ENCODE results near the gene BASP1.

BASP1 gene

DNA sequence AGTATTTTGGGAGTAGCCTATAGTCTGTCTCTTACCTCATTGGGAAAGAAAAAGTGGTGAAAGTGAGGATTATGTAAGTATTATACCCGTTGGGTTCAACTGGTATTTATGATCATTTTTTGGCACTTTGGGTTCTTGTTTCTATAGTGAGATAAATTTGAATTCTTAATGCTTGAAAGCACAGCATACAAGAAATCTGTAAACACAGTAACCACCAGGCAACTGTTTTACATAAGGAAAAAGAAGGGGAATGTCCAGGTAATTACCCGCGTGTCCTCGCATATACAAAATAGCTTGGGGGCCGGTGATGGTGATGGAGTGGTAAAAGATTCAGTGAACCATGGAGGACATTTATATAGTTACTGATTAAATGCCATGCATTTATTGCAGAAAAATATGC lies 60.5 kb downstream of the BASP1 start:
- H3K9ac ChIP-seq (ENCODE audit: low read depth, low read length, poor library complexity) = no peak overlapping the region
- no peak for DNase-seq (ENCODE audit: low spot score)
- H3K79me1 ChIP-seq (ENCODE audit: low read depth, low read length) = peaks cover 3% of the 10 kb centered on the region
- H2BK5ac ChIP-seq (ENCODE audit: low read length) = no peak overlapping the region
- H2BK120ac ChIP-seq (ENCODE audit: low read depth, low read length) = no peak overlapping the region
- no peaks in the 10 kb centered on the region for H3K9me3 ChIP-seq (replicated peaks in 1 of 2; ENCODE audit: control insufficient read depth in 2 of 2, insufficient read depth in 1 of 2, low read depth in 1 of 2, low read length in 2 of 2)
- no peak overlapping the region for H3K4ac ChIP-seq (ENCODE audit: low read length)
- H2BK15ac ChIP-seq (ENCODE audit: low read length) = no peak overlapping the region
- H3K27ac ChIP-seq (replicated peaks; ENCODE audit: low read length) = no peak overlapping the region
- WGBS, 2 donors (ENCODE audit: extremely low coverage in 2 of 2, insufficient read length in 2 of 2, insufficient replicate concordance in 1 of 2) = no CpG with 5 or more reads among the region's 5 CpGs
- H3K4me2 ChIP-seq (ENCODE audit: insufficient read depth, low read length, poor library complexity, severe bottlenecking) = no peak overlapping the region
- H3K27me3 ChIP-seq (ENCODE audit: control insufficient read depth in 3 of 3, insufficient read depth in 3 of 3, low read depth in 1 of 3, low read length in 3 of 3) = no peaks in the 10 kb centered on the region
- H4K8ac ChIP-seq (ENCODE audit: low read depth, low read length) = no peak overlapping the region
- no peak overlapping the region for H3K23ac ChIP-seq (ENCODE audit: low read depth, low read length, poor library complexity)
- no peak overlapping the region for H3K18ac ChIP-seq (ENCODE audit: low read length)
- no peak overlapping the region for H3K14ac ChIP-seq (ENCODE audit: low read length)
- H3K36me3 ChIP-seq (replicated peaks in 1 of 2; ENCODE audit: control insufficient read depth in 2 of 2, insufficient read depth in 2 of 2, low read length in 2 of 2) = peaks cover 14 to 44% of the 10 kb centered on the region in 2 donors
- no peak overlapping the region for H4K91ac ChIP-seq (ENCODE audit: low read depth, low read length, poor library complexity)
- no peak overlapping the region for H3K4me3 ChIP-seq (ENCODE audit: low read length in 2 of 2)
- no peak overlapping the region for H2BK12ac ChIP-seq (ENCODE audit: low read length)
- H2AFZ ChIP-seq (ENCODE audit: low read length) = no peak overlapping the region
- peaks cover 0 to 4% of the 10 kb centered on the region in 2 donors for H3K4me1 ChIP-seq (ENCODE audit: control insufficient read depth in 2 of 2, insufficient read depth in 1 of 2, low read depth in 1 of 2, low read length in 2 of 2)
- H2AK5ac ChIP-seq (ENCODE audit: low read depth, low read length) = no peak overlapping the region

GRCh38 chr5:17278931-17279330 lies 61.5 kb downstream of the BASP1 start:
- H3K27ac ChIP-seq (replicated peaks; ENCODE audit: low read length) = peak overlapping the region; percentile 35

GRCh38 chr5:17279487-17279886 lies 62.1 kb downstream of the BASP1 start:
- Histone ChIP-seq H2AK5ac (ENCODE audit: low read depth, low read length) (no peak overlapping the region), H3K23ac (ENCODE audit: low read depth, low read length, poor library complexity) (no peak overlapping the region), H3K14ac (ENCODE audit: low read length) (no peak overlapping the region), H3K27me3 (ENCODE audit: control insufficient read depth in 3 of 3, insufficient read depth in 3 of 3, low read depth in 1 of 3, low read length in 3 of 3) (no peaks in the 10 kb centered on the region), H3K79me1 (ENCODE audit: low read depth, low read length) (peaks cover 3% of the 10 kb centered on the region), H3K4me2 (ENCODE audit: insufficient read depth, low read length, poor library complexity, severe bottlenecking) (no peak overlapping the region), H3K4ac (ENCODE audit: low read length) (no peak overlapping the region), H3K9ac (ENCODE audit: low read depth, low read length, poor library complexity) (no peak overlapping the region), H2AFZ (ENCODE audit: low read length) (no peak overlapping the region), H4K8ac (ENCODE audit: low read depth, low read length) (no peak overlapping the region), H3K18ac (ENCODE audit: low read length) (no peak overlapping the region), H3K36me3 (replicated peaks in 1 of 2; ENCODE audit: control insufficient read depth in 2 of 2, insufficient read depth in 2 of 2, low read length in 2 of 2) (peaks cover 14 to 34% of the 10 kb centered on the region in 2 donors), H3K4me3 (ENCODE audit: low read length in 2 of 2) (no peak overlapping the region), H3K9me3 (replicated peaks in 1 of 2; ENCODE audit: control insufficient read depth in 2 of 2, insufficient read depth in 1 of 2, low read depth in 1 of 2, low read length in 2 of 2) (no peaks in the 10 kb centered on the region), H4K91ac (ENCODE audit: low read depth, low read length, poor library complexity) (no peak overlapping the region), H3K27ac (replicated peaks; ENCODE audit: low read length) (no peak overlapping the region), H2BK12ac (ENCODE audit: low read length) (no peak overlapping the region), H2BK120ac (ENCODE audit: low read depth, low read length) (no peak overlapping the region), H3K4me1 (ENCODE audit: control insufficient read depth in 2 of 2, insufficient read depth in 1 of 2, low read depth in 1 of 2, low read length in 2 of 2) (peaks cover 0 to 4% of the 10 kb centered on the region in 2 donors), H2BK15ac (ENCODE audit: low read length) (no peak overlapping the region), H2BK5ac (ENCODE audit: low read length) (no peak overlapping the region)
- no peak for DNase-seq (ENCODE audit: low spot score)
- no CpG with 5 or more reads among the region's 2 CpGs for WGBS, 2 donors (ENCODE audit: extremely low coverage in 2 of 2, insufficient read length in 2 of 2, insufficient replicate concordance in 1 of 2)

More at GRCh38 chr5:17278931-17279330, 61.5 kb downstream of the BASP1 start:
- Histone ChIP-seq H3K18ac (ENCODE audit: low read length) (no peak overlapping the region), H3K4me2 (ENCODE audit: insufficient read depth, low read length, poor library complexity, severe bottlenecking) (no peak overlapping the region), H2BK120ac (ENCODE audit: low read depth, low read length) (no peak overlapping the region), H3K9ac (ENCODE audit: low read depth, low read length, poor library complexity) (no peak overlapping the region), H3K9me3 (replicated peaks in 1 of 2; ENCODE audit: control insufficient read depth in 2 of 2, insufficient read depth in 1 of 2, low read depth in 1 of 2, low read length in 2 of 2) (no peaks in the 10 kb centered on the region), H4K8ac (ENCODE audit: low read depth, low read length) (no peak overlapping the region), H3K36me3 (replicated peaks in 1 of 2; ENCODE audit: control insufficient read depth in 2 of 2, insufficient read depth in 2 of 2, low read length in 2 of 2) (peaks cover 14 to 40% of the 10 kb centered on the region in 2 donors), H2BK5ac (ENCODE audit: low read length) (no peak overlapping the region), H3K79me1 (ENCODE audit: low read depth, low read length) (peaks cover 3% of the 10 kb centered on the region), H3K27me3 (ENCODE audit: control insufficient read depth in 3 of 3, insufficient read depth in 3 of 3, low read depth in 1 of 3, low read length in 3 of 3) (no peaks in the 10 kb centered on the region), H3K14ac (ENCODE audit: low read length) (no peak overlapping the region), H4K91ac (ENCODE audit: low read depth, low read length, poor library complexity) (no peak overlapping the region), H2BK12ac (ENCODE audit: low read length) (no peak overlapping the region), H3K23ac (ENCODE audit: low read depth, low read length, poor library complexity) (no peak overlapping the region), H2AK5ac (ENCODE audit: low read depth, low read length) (no peak overlapping the region), H2AFZ (ENCODE audit: low read length) (no peak overlapping the region), H3K4me3 (ENCODE audit: low read length in 2 of 2) (no peak overlapping the region), H2BK15ac (ENCODE audit: low read length) (no peak overlapping the region), H3K4ac (ENCODE audit: low read length) (no peak overlapping the region), H3K4me1 (ENCODE audit: control insufficient read depth in 2 of 2, insufficient read depth in 1 of 2, low read depth in 1 of 2, low read length in 2 of 2) (peaks cover 0 to 4% of the 10 kb centered on the region in 2 donors)
- WGBS, 2 donors (ENCODE audit: extremely low coverage in 2 of 2, insufficient read length in 2 of 2, insufficient replicate concordance in 1 of 2) = no CpG with 5 or more reads among the region's 7 CpGs
- DNase-seq (ENCODE audit: low spot score) = no peak

- H2BK12ac ChIP-seq (ENCODE audit: low read length) = no peak overlapping the region
- no peak overlapping the region for H2BK120ac ChIP-seq (ENCODE audit: low read depth, low read length)
- peaks cover 0 to 6% of the 10 kb centered on the region in 2 donors for H3K36me3 ChIP-seq (replicated peaks in 1 of 2; ENCODE audit: control insufficient read depth in 2 of 2, insufficient read depth in 2 of 2, low read length in 2 of 2)
- H3K4me1 ChIP-seq (ENCODE audit: control insufficient read depth in 2 of 2, insufficient read depth in 1 of 2, low read depth in 1 of 2, low read length in 2 of 2) = peaks cover 0 to 4% of the 10 kb centered on the region in 2 donors
- no peak overlapping the region for H3K27ac ChIP-seq (replicated peaks; ENCODE audit: low read length)
- no peak overlapping the region for H3K23ac ChIP-seq (ENCODE audit: low read depth, low read length, poor library complexity)
- H3K79me1 ChIP-seq (ENCODE audit: low read depth, low read length) = no peaks in the 10 kb centered on the region
- H3K4me2 ChIP-seq (ENCODE audit: insufficient read depth, low read length, poor library complexity, severe bottlenecking) = no peak overlapping the region
- no CpG with 5 or more reads among the region's 6 CpGs for WGBS, 2 donors (ENCODE audit: extremely low coverage in 2 of 2, insufficient read length in 2 of 2, insufficient replicate concordance in 1 of 2)
- H2AK5ac ChIP-seq (ENCODE audit: low read depth, low read length) = no peak overlapping the region
- H3K27me3 ChIP-seq (ENCODE audit: control insufficient read depth in 3 of 3, insufficient read depth in 3 of 3, low read depth in 1 of 3, low read length in 3 of 3) = no peaks in the 10 kb centered on the region
- H4K8ac ChIP-seq (ENCODE audit: low read depth, low read length) = no peak overlapping the region
- no peak overlapping the region for H4K91ac ChIP-seq (ENCODE audit: low read depth, low read length, poor library complexity)
- peak overlapping the region; percentile 6 for H2AFZ ChIP-seq (ENCODE audit: low read length)
- no peak overlapping the region for H2BK15ac ChIP-seq (ENCODE audit: low read length)
- H3K18ac ChIP-seq (ENCODE audit: low read length) = no peak overlapping the region
- no peak overlapping the region for H3K9ac ChIP-seq (ENCODE audit: low read depth, low read length, poor library complexity)
- no peak overlapping the region for H3K14ac ChIP-seq (ENCODE audit: low read length)
- no peak overlapping the region for H3K4me3 ChIP-seq (ENCODE audit: low read length in 2 of 2)
- no peak overlapping the region for H3K4ac ChIP-seq (ENCODE audit: low read length)
- no peak for DNase-seq (ENCODE audit: low spot score)
- H3K9me3 ChIP-seq (replicated peaks in 1 of 2; ENCODE audit: control insufficient read depth in 2 of 2, insufficient read depth in 1 of 2, low read depth in 1 of 2, low read length in 2 of 2) = peaks cover 0 to under 1% of the 10 kb centered on the region in 2 donors
- no peak overlapping the region for H2BK5ac ChIP-seq (ENCODE audit: low read length)
Observed at GRCh38 chr5:17282283-17283120, 65.1 kb downstream of the BASP1 start.

All from neuronal stem cell (in vitro differentiated cells).